Endothelial cell of umbilical vein (primary cell): ENCODE measurements around the gene DGKI. TPM values are rescaled to one million over a fixed set of nuclear protein-coding genes. Genes with fewer than 3 reads are reported as not detected.

Experiments used
- BruUV-seq: library from RNA; stranded (reverse); fragments of 400-500 nt; replicated peaks from 2 replicates; lab custom pipeline; 2021; lab: Mats Ljungman, UMichigan
- CTCF ChIA-PET: fragments of 300-600, 350-600 bp; sonication (Branson Sonifier 250); formaldehyde crosslinking; loops from one replicate; lab custom pipeline; 2021; ENCODE audit warnings: antibody characterized with exemption, inconsistent platforms; lab: Charles Lee
- POLR2A ChIA-PET: fragments of 300-600, 350-600 bp; sonication (Branson Sonifier 250); formaldehyde crosslinking; loops from one replicate; lab custom pipeline; 2021; ENCODE audit warnings: antibody characterized with exemption, inconsistent platforms; lab: Charles Lee
- DNase-seq: peaks from one replicate; pipeline ENCODE4 v3.0.0-alpha.2; 2011; ENCODE audit warnings: low read depth, low spot score
- FAIRE-seq: peaks from 2 replicates; lab custom pipeline; 2011; peaks lifted over from hg19 to GRCh38; lab: Jason Lieb, UNC
- H2AFZ ChIP-seq: 2 replicates; pipeline ENCODE4 v1.6.0; 2012; ENCODE audit warnings: low read depth, low read length, control low read depth, inconsistent platforms
- H3K27ac ChIP-seq: 2 replicates; pipeline ENCODE4 v1.5.1; 2011; ENCODE audit warnings: low read depth, mild to moderate bottlenecking, control low read depth, low read length, moderate library complexity; ENCODE audit not compliant: insufficient read depth
- H3K27me3 ChIP-seq, 2 experiments: 2 replicates each; pipeline versions ENCODE4 v1.6.0 to v1.6.1; 2011; ENCODE audit warnings: low read length in 2 of 2, mixed read lengths in 1 of 2; ENCODE audit not compliant: control insufficient read depth in 2 of 2, insufficient read depth in 2 of 2
- H3K36me3 ChIP-seq, 2 experiments: 2 replicates in 1 of 2; 3 replicates in 1 of 2; pipeline ENCODE4 v1.5.1; 2011; ENCODE audit warnings: low read length in 2 of 2, mild to moderate bottlenecking in 1 of 2, moderate library complexity in 1 of 2; ENCODE audit not compliant: control insufficient read depth in 2 of 2, insufficient read depth in 2 of 2; ENCODE audit errors: extremely low read depth in 1 of 2
- H3K4me1 ChIP-seq: 3 replicates; pipeline ENCODE4 v1.5.1; 2011; ENCODE audit warnings: mild to moderate bottlenecking, low read length; ENCODE audit not compliant: control insufficient read depth, insufficient read depth; ENCODE audit errors: extremely low read depth
- H3K4me2 ChIP-seq: 2 replicates; pipeline ENCODE4 v1.6.1; 2011; ENCODE audit warnings: low read length, control low read depth, mixed read lengths; ENCODE audit not compliant: insufficient read depth
- H3K4me3 ChIP-seq, 3 experiments: fragments of 200-600 bp in 1 of 3; sonication (generic), shearing (Covaris generic) in 1 of 3; replicated peaks in 1 of 3; 2 replicates each; pipeline ENCODE4 v1.5.1; 2011 to 2016; ENCODE audit warnings: control low read depth in 3 of 3, low read length in 3 of 3, mild to moderate bottlenecking in 2 of 3, inconsistent platforms in 1 of 3, low read depth in 1 of 3, moderate library complexity in 1 of 3; ENCODE audit not compliant: insufficient read depth in 1 of 3
- H3K79me2 ChIP-seq: 2 replicates; pipeline ENCODE4 v1.6.0; 2012; ENCODE audit warnings: low read length, inconsistent platforms; ENCODE audit not compliant: control insufficient read depth, insufficient read depth
- H3K9ac ChIP-seq: replicated peaks from 2 replicates; pipeline ENCODE3; 2011; ENCODE audit warnings: low read length, control low read depth; ENCODE audit not compliant: insufficient read depth; ENCODE audit errors: extremely low read depth
- H3K9me1 ChIP-seq: replicated peaks from 3 replicates; pipeline ENCODE4 v1.6.0; 2011; ENCODE audit warnings: mild to moderate bottlenecking, low read length; ENCODE audit not compliant: control insufficient read depth, insufficient read depth; ENCODE audit errors: extremely low read depth
- H3K9me3 ChIP-seq: replicated peaks from 2 replicates; pipeline ENCODE4 v1.5.1; 2012; ENCODE audit warnings: low read length, inconsistent platforms; ENCODE audit not compliant: control insufficient read depth, insufficient read depth
- H4K20me1 ChIP-seq: replicated peaks from 2 replicates; pipeline ENCODE3; 2011; ENCODE audit warnings: mild to moderate bottlenecking, low read length; ENCODE audit not compliant: control insufficient read depth, insufficient read depth; ENCODE audit errors: extremely low read depth
- EZH2 ChIP-seq: IDR thresholded peaks from 2 replicates; pipeline ENCODE4 v1.6.1; 2012; ENCODE audit warnings: borderline replicate concordance, low read depth, mild to moderate bottlenecking, moderate library complexity, low read length, inconsistent platforms; ENCODE audit not compliant: severe bottlenecking
- FOS ChIP-seq: IDR thresholded peaks from 2 replicates; pipeline ENCODE4 v1.6.1; 2011; ENCODE audit warnings: mild to moderate bottlenecking, low read length, moderate library complexity, borderline replicate concordance; ENCODE audit not compliant: insufficient read depth
- GATA2 ChIP-seq: IDR thresholded peaks from 2 replicates; pipeline ENCODE4 v1.7.0; 2011; ENCODE audit warnings: low read depth, mild to moderate bottlenecking, moderate library complexity, mixed read lengths, low read length; ENCODE audit not compliant: insufficient read length, insufficient read depth
- JUN ChIP-seq: IDR thresholded peaks from 2 replicates; pipeline ENCODE4 v1.6.1; 2011; ENCODE audit warnings: borderline replicate concordance, low read depth; ENCODE audit not compliant: insufficient read length, insufficient read depth
- MYC ChIP-seq: IDR thresholded peaks from one replicate; pipeline ENCODE4 v1.6.1; 2011; ENCODE audit warnings: mild to moderate bottlenecking, low read depth, low read length
- POLR2A ChIP-seq: IDR thresholded peaks from 2 replicates; pipeline ENCODE4 v1.6.1; 2012; ENCODE audit warnings: low read depth, mild to moderate bottlenecking, control low read depth, low read length
- POLR2AphosphoS5 ChIP-seq: IDR thresholded peaks from 2 replicates; pipeline ENCODE4 v1.6.1; 2012; ENCODE audit warnings: low read depth, mild to moderate bottlenecking, control low read depth, low read length, moderate library complexity; ENCODE audit not compliant: insufficient read depth
- dilution Hi-C: fragments of 300-500 bp; cut with MboI; formaldehyde crosslinking; loops from one replicate; pipeline ENCODE4 v1.15.0; 2019; ENCODE audit warnings: low sequenced_read_pairs; ENCODE audit not compliant: extremely low pct_ligation_motif_present
- intact Hi-C: fragments of 100-400 bp; cut with micrococcal nuclease; formaldehyde crosslinking; loops from one replicate; pipeline ENCODE4 v1.10.0; 2022
- polyA plus RNA-seq, 4 experiments: library from polyadenylated mRNA; depleted of rRNA in 3 of 4; stranded (reverse) in 3 of 4; unstranded in 1 of 4; fragments of >200 nt; gene quantifications; 2 replicates each; pipeline versions ENCODE4 v1.2.1 to v1.2.3, GENCODE V29; 2011 to 2012; ENCODE audit warnings: missing spikeins in 1 of 4
- total RNA-seq: library from RNA; stranded (reverse); gene quantifications from 2 replicates; pipeline ENCODE4 v1.2.3, GENCODE V29; 2021
- TF ChIP-seq, protein P1 (sequence below), 2 donors: IDR thresholded peaks; 1 replicate in 1 of 2; 2 replicates in 1 of 2; pipeline ENCODE4 v1.5.1; 2011; ENCODE audit warnings: low read length in 2 of 2, mild to moderate bottlenecking in 2 of 2, moderate library complexity in 2 of 2, control low read depth in 1 of 2, inconsistent platforms in 1 of 2, low read depth in 1 of 2; ENCODE audit not compliant: insufficient read depth in 1 of 2; ENCODE audit errors: extremely low read depth in 1 of 2
- TF ChIP-seq, protein P2 (sequence below): IDR thresholded peaks from 2 replicates; pipeline ENCODE4 v1.6.1; 2011; ENCODE audit not compliant: insufficient read depth, insufficient read length

Gene DGKI
- total and polyA plus RNA-seq, 2 donors (not counting 3 experiments of a cell fraction or from before 2014, with no cell fraction given), result 0.11 to 0.51 TPM

DNA sequence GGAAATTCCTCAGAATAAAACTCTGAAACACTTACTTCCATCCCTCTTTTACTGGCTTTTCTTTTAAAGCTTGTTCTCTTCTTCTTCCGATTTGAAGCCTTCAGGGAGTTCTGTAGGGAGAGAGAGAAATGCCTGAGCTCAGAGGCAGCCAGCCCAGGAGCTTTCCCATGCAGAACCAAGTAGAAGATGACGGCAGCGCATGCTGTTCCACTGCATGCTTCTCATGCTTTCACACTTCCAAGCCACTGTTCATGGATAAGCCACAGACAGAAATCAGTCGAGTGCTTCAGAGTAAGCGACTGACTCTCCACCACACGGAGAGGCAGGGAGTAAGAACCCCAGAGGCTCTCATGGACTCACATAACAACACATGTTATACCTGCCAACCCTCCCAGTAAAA, 237.3 kb downstream of the DGKI start:
- no peaks in the 10 kb centered on the region for H3K79me2 ChIP-seq
- no peak for FAIRE-seq
- intact Hi-C loops, result loop anchor here (5.0 kb wide), 2 partner anchors 48 to 1128 kb away; no protein-coding TSS in a partner anchor

More for the DNA sequence above, 237.3 kb downstream of the DGKI start:
- TF ChIP-seq, protein P1, sequence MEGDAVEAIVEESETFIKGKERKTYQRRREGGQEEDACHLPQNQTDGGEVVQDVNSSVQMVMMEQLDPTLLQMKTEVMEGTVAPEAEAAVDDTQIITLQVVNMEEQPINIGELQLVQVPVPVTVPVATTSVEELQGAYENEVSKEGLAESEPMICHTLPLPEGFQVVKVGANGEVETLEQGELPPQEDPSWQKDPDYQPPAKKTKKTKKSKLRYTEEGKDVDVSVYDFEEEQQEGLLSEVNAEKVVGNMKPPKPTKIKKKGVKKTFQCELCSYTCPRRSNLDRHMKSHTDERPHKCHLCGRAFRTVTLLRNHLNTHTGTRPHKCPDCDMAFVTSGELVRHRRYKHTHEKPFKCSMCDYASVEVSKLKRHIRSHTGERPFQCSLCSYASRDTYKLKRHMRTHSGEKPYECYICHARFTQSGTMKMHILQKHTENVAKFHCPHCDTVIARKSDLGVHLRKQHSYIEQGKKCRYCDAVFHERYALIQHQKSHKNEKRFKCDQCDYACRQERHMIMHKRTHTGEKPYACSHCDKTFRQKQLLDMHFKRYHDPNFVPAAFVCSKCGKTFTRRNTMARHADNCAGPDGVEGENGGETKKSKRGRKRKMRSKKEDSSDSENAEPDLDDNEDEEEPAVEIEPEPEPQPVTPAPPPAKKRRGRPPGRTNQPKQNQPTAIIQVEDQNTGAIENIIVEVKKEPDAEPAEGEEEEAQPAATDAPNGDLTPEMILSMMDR (IDR thresholded peaks at IDR 0.05; ENCODE audit: extremely low read depth in 1 of 2, insufficient read depth in 1 of 2, low read depth in 1 of 2, low read length in 2 of 2), result no peak
- TF ChIP-seq, protein P2, sequence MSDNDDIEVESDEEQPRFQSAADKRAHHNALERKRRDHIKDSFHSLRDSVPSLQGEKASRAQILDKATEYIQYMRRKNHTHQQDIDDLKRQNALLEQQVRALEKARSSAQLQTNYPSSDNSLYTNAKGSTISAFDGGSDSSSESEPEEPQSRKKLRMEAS, result no peak
- TF ChIP-seq GATA2 (no peak), POLR2A (no peak), JUN (no peak), FOS (no peak), EZH2 (no peak), POLR2AphosphoS5 (no peak), MYC (no peak)
- no peak overlapping the region for H3K4me2 ChIP-seq
- no peak overlapping the region for H3K4me3 ChIP-seq
- no peak for DNase-seq
- no peaks in the 10 kb centered on the region for H3K9me1 ChIP-seq
- no peaks in the 10 kb centered on the region for H3K36me3 ChIP-seq
- no peaks in the 10 kb centered on the region for H3K4me1 ChIP-seq
- BruUV-seq, result no TSS peak
- no peak overlapping the region for H3K27ac ChIP-seq
- no peak overlapping the region for H3K9ac ChIP-seq
- CTCF ChIA-PET, result interaction anchor here (0.5 to 7.7 kb wide), 3 partner anchors 13 to 21 kb away, joined by 3 to 176 read pairs (median 3); no protein-coding TSS in a partner anchor
- POLR2A ChIA-PET, result no interaction called here
- H3K27me3 ChIP-seq, result peaks cover 8 to 26% of the 10 kb centered on the region in 2 experiments
- dilution Hi-C loops, result no loop called here
- H2AFZ ChIP-seq, result no peak overlapping the region
- no peaks in the 10 kb centered on the region for H4K20me1 ChIP-seq
- no peaks in the 10 kb centered on the region for H3K9me3 ChIP-seq
